ENCODE data around the gene BLTP3A.

- TF ChIP-seq MYBL2 (CRISPR knock-in tag; IDR thresholded peaks at IDR 0.05) = no peak
- no peak for TF ChIP-seq CBFB (CRISPR knock-in tag; IDR thresholded peaks at IDR 0.05; ENCODE audit: low read depth)
- TF ChIP-seq CTCF (IDR thresholded peaks at IDR 0.05) = no peak
- TF ChIP-seq PRDM15 (CRISPR knock-in tag; IDR thresholded peaks at IDR 0.05) = no peak
- TF ChIP-seq ATF6 (CRISPR knock-in tag; IDR thresholded peaks at IDR 0.05) = no peak
- no peak for TF ChIP-seq STAT6 (CRISPR knock-in tag; conservative IDR thresholded peaks at IDR 0.05; ENCODE audit: low read depth)
- TF ChIP-seq, protein P1, sequence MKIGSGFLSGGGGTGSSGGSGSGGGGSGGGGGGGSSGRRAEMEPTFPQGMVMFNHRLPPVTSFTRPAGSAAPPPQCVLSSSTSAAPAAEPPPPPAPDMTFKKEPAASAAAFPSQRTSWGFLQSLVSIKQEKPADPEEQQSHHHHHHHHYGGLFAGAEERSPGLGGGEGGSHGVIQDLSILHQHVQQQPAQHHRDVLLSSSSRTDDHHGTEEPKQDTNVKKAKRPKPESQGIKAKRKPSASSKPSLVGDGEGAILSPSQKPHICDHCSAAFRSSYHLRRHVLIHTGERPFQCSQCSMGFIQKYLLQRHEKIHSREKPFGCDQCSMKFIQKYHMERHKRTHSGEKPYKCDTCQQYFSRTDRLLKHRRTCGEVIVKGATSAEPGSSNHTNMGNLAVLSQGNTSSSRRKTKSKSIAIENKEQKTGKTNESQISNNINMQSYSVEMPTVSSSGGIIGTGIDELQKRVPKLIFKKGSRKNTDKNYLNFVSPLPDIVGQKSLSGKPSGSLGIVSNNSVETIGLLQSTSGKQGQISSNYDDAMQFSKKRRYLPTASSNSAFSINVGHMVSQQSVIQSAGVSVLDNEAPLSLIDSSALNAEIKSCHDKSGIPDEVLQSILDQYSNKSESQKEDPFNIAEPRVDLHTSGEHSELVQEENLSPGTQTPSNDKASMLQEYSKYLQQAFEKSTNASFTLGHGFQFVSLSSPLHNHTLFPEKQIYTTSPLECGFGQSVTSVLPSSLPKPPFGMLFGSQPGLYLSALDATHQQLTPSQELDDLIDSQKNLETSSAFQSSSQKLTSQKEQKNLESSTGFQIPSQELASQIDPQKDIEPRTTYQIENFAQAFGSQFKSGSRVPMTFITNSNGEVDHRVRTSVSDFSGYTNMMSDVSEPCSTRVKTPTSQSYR (CRISPR knock-in tag; IDR thresholded peaks at IDR 0.05) = no peak
- no peak for TF ChIP-seq FOXJ3 (CRISPR knock-in tag; IDR thresholded peaks at IDR 0.05; ENCODE audit: borderline replicate concordance)
Observed at GRCh38 chr6:34793877-34794276, 2.0 kb downstream of the BLTP3A start.

Measured in WTC11 (cell line).